GM18502 (cell line): ENCODE measurements around the gene BCO2.

Experiments used
- ATAC-seq: cut with Tn5 transposase; IDR thresholded peaks from one replicate; pipeline ENCODE4 v1.9.1; 2021; ENCODE audit warnings: mild to moderate bottlenecking; ENCODE audit not compliant: unreplicated experiment, poor library complexity

Gene BCO2

DNA sequence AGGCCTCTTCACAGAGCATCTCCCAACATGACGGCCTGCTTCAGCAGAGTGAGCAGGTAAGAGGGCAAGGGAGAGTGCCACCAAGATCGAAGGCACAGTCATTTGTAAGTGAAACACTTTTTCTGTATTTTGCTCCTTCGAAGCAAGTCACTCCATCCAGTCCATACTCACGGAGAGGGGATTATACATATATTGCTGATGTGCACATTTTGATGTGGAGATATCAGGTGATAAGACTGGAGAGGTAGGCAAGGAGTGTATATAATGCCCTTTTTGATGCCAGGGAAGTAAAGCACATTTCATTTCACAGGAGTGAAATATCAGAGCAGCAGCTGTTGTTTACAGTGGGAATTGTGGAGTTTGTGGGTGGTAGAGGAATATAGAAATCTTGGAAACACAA lies 62.1 kb downstream of the BCO2 start:
- no peak for ATAC-seq

DNA sequence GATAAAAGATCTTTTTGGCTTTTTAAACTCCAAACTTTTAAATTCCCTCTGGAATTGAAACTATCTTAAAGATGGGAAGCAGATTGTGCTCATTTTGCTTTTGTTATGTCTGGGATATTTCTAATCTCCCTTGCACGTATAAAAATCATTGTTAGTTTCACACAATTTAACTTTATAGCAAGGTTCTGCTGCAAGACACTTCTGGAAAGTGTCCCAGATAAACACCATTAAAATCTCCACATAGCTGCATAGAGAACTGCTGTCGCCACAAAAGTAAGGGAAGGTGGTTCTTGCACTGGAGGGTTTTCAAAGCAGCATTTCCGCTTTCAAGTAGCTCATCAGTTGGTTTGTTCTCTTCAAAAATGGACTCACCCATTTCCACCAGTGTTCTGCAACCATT lies 62.7 kb downstream of the BCO2 start:
- ATAC-seq: no peak

DNA sequence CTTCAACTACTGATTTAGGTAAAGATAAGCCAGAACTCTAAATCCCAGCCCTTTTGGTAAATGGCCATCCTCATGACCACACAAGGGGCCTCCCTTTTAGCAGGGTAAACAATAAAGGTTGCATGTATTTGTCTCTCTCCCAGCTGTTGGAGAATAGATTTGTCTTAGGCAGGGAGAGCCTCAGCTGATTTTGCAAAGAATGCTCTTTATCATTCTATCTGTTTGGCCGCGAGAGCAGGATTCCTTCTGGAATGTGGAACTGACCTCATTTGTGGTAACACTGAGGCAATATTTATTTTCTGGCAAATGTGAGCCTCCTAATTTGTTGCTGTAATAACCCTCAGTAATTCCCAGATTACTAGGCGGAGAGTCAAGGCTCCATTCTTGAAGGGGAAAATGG lies 66.2 kb downstream of the BCO2 start:
- ATAC-seq: no peak

DNA sequence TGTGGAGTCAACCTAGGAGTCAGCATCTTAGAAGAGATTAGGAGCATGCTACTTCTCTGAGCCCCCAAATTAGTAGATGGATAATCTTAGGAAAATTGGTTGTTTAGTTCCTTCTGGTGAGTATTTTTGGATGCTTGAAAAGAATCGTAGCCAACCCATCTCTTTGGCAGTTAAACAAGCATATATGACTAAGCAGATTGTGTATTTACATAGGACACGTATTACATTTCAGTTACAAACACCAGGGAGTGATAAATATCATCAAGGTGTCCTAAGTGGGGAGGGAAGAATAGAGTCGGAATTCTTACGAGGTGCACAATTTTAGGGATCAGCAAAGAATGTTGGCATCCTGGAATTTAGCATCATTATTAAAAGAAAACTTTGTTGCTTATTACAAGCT lies 71.9 kb downstream of the BCO2 start:
- no peak for ATAC-seq

DNA sequence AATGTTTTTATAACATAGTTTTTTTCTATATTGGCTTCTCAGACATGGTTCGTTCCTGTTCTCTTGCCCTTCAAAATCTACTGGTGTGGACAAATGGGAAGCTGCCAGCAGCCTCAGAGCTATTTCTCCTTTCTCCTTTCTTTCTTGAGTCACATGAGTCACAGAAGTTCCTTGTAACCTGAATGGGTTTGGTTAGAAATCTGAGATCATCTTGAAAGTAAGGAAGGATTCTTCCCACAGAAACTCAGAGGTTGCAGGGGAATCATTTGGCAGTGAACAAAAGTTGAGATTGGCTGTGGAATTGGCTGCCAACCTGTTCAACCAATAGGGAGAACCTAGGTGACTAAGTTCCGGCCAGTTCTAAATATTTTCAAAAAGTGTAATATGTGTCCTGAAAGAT lies 72.9 kb downstream of the BCO2 start:
- no peak for ATAC-seq

DNA sequence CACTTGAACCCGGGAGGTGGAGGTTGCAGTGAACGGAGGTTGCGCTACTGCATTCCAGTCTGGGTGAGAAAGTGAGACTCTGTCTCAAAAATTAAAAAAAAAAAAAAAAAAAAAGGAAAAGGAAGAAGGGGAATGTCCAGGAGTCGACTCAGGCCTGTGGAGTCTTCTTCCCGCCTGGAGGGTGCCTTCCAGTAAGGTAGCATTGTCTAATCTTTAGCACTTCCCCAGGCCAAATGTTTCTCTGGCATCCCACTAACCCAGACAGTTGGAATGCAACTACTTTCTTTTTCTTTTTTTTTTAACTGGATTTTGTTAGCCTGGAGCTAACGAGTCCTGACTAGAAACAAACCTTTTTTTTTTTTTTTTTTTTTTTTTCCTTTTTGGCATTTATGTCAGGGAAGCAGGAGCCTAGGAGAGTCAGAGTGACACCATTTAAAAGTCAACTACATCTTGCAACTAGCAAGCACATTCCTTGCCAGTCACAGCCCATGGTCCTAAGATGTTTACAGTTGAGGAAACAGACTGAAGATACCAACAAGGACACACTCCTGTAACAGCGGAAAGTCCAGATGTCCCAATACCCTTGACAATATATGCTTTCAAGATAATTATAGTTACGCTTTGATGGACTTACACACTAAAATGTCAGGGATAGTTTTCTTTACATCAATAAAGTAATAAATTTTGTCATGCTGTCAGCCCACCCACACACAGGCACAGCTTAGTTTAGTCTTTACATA lies 74.7 kb downstream of the BCO2 start:
- ATAC-seq: no peak

DNA sequence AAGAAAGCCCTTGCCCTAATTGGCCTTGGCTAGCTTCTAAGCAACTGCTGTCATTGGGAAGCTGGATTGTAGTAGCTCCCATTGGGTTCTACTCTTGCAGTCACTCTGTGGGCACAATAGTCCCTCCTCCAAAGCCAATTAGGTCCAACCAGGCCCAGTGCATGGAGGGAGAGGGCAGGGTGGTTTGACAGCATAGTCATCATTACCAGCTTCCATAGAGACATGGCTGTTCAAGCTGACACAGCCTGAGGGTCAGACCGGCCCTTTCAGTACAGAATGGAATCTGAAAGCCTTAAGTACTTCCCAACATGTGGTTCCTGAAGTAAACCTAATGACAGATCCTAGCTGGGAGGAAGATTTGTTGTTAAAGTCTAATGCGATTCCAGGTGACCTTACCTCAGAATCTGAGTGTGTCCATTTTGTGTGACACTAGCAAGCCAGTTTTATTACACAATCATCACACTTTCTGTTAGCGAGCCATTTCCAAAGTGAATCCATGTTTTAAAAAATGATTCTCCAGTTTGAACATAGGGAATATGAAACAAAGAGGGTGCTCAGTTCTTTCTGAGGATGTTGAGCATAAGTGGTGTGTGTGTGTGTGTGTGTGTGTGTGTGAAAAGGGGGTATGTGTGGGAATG lies 78.4 kb downstream of the BCO2 start:
- no peak for ATAC-seq

DNA sequence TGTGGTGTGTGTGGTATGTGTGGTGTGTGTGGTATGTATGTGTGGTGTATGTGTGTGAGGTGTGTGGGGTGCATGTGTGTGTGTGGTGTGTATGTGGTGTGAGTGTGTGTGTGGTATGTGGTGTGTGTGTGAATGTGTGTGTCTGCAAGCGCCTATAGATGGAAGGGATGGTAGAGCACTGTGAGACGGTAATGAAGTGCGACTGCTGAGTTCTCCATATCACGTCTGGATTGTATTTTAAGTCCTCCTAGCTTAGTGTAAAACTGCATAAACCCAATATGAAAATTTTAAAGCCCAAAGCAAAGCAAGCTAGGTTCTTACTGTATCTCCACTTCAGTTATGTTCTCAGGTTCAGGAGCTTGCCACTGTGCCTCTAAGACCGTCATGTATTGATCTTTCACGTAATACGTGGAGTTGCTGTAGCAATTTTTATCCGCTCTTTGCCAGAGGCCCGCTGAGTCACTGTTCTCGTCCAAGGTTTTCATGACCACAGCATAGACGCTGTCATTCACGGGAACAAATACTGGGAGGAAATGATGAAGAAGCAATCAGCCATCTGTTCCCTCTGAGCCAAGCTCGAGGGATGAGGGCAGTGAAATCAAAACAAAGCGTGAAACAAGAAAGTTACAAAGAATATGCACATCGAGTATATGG lies 79.9 kb downstream of the BCO2 start:
- no peak for ATAC-seq

DNA sequence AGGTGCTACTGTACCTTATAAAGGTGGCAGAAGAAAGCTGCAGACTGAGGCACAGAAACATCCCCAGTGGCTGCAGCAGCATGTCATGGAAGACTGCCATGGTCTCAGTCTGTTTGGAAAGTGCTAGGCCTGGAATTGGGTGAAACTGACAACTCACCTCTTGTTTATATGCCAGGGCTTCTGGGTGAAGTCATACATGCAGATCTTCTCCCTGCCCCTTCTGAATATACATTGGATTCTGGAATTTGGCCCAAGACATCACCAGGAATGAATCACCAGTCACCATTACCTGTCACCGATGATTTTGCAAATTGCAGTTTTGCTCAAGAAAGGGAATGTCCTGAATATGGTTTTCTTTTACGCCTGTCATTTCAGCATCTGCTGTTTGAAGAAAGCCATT lies 85.2 kb downstream of the BCO2 start, which contains the start of gene PLET1:
TSS of gene PLET1 (minus strand) at position 371 of the 400 bp plus-strand sequence. CDS start at position 100, 271 bp downstream.
- ATAC-seq: no peak

DNA sequence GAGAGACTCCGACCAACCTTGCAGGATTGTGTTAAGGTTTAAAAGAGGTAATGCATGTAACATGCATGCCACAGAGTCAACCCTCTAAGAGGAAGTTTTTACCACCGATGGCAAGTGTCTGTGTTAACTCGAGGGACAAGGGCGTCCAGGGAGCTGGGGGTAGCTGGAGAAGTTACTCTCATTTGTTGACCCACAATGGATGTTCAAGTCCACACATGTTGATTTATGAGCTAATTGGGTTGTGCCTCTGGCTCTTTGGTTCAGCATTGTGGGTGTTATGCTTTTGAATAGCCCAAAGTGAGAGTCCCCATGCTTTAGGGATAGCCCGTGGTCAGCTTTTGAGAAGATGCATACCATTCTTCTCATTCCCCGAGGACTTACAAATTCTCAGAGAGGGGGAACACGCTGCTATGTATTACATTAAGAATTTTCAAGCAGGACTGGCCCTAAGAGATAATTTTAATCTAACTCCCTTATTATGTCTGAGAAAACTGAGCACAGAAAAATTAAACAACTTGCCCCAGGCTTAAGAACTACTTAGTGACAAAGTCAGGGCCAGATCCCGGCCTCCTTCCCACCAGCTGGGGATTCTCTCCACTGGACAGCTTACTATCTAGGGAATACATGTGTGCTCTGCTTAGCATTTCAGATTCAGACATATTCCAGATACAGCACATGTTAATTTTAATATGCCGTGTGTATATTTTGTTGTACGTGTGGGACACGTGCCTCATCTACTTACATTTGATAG lies 90.5 kb downstream of the BCO2 start:
- no peak for ATAC-seq

DNA sequence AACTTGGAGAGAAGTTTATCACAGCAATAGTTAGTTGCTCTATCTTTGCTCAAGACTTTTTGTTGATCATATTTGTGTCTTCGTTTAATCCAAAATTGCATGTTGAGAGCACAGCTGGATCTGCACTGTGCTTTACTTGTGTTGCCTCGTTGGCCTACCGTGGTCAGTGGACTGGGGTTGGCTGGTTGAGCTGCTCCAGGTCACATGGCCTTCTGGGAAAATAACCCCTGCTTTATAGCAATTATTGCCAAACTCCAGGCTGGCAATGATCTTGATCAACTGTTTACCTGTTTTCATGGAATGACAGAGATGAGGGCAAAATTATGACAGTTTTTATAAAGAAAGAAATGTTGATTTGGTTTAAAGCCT lies 91.1 kb downstream of the BCO2 start:
- no peak for ATAC-seq

DNA sequence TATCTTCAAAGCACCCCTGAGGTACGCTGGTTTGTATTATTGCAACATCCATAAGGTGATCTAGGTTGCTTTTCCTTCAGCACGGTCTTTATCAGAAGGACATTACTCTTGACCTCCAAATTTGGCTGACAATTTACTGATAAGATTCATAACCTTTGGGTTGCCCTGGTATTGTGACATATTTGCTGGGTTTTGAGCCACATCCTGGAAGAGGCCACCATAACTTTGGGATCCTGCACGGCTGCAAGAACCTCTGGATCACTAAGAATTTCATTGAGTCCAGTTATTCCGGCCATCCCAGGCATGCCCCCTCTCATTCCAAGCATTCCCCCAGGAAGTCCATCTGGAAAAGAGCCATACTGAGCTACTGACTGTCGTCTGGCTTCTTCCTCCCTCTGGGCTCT lies 91.9 kb downstream of the BCO2 start:
- ATAC-seq: no peak

DNA sequence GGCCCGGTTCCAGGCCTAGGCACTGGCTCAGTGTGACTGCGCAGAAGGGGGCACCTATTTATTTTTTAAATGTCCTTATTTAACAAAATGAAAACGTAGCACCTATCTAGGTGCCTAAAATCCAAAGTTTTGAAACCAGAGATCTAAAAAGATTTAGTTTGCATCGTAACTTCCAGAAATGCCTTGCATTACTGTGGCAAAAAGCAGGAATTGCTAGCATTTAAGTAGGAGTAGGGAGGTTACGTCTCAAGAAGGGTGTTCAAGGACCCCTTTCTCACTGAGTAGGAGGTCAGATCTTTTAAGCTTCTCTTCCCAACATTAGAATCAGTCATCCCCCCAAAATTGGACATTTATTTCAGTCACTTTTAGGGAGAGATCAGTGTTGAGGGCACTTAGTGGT lies 93.1 kb downstream of the BCO2 start:
- ATAC-seq: no peak
